ENCODE data around the gene CACNA2D4.

CACNA2D4 gene

GRCh38 chr12:1877169-1877878 lies 41.1 kb downstream of the CACNA2D4 start:
- CTCF ChIA-PET, result no interaction called here

GRCh38 chr12:1876086-1876485 lies 42.4 kb downstream of the CACNA2D4 start:
- ChIA-PET POLR2A (no interaction called here), CTCF (no interaction called here)
- DNase-seq (ENCODE audit: extremely low spot score), result no peak
- no peak for TF ChIP-seq SP1 (IDR thresholded peaks at IDR 0.05)
- no peak for TF ChIP-seq L3MBTL2 (conservative IDR thresholded peaks at IDR 0.05)
- TF ChIP-seq ZNF384 (IDR thresholded peaks at IDR 0.05), result no peak
- TF ChIP-seq FOXA1 (IDR thresholded peaks at IDR 0.05), result no peak
- TF ChIP-seq FOXM1 (IDR thresholded peaks at IDR 0.05; ENCODE audit: borderline replicate concordance), result no peak
- no peak for TF ChIP-seq LEF1 (IDR thresholded peaks at IDR 0.05; ENCODE audit: borderline replicate concordance)
- no peak for TF ChIP-seq CTBP1 (IDR thresholded peaks at IDR 0.05; ENCODE audit: borderline replicate concordance)
- TF ChIP-seq SUZ12 (IDR thresholded peaks at IDR 0.05), result no peak
- TF ChIP-seq HDGF (IDR thresholded peaks at IDR 0.05; ENCODE audit: borderline replicate concordance), result no peak
- no peak for TF ChIP-seq ARNT (IDR thresholded peaks at IDR 0.05)
- no peak for TF ChIP-seq ELF4 (IDR thresholded peaks at IDR 0.05)
- TF ChIP-seq FOXK2 (IDR thresholded peaks at IDR 0.05), result no peak
- TF ChIP-seq BHLHE40 (IDR thresholded peaks at IDR 0.05; ENCODE audit: borderline replicate concordance), result no peak
- TF ChIP-seq NFRKB (IDR thresholded peaks at IDR 0.05), result no peak
- no peak for TF ChIP-seq PKNOX1 (IDR thresholded peaks at IDR 0.05)
- no peak for TF ChIP-seq TARDBP (IDR thresholded peaks at IDR 0.05)

More at GRCh38 chr12:1877169-1877878, 41.1 kb downstream of the CACNA2D4 start:
- no peak for DNase-seq (ENCODE audit: extremely low spot score)
- POLR2A ChIA-PET, result no interaction called here
- TF ChIP-seq FOXM1 (IDR thresholded peaks at IDR 0.05; ENCODE audit: borderline replicate concordance) (no peak), BHLHE40 (IDR thresholded peaks at IDR 0.05; ENCODE audit: borderline replicate concordance) (no peak), ZNF384 (IDR thresholded peaks at IDR 0.05) (no peak), CTBP1 (IDR thresholded peaks at IDR 0.05; ENCODE audit: borderline replicate concordance) (no peak), SP1 (IDR thresholded peaks at IDR 0.05) (no peak), ARNT (IDR thresholded peaks at IDR 0.05) (no peak), ELF4 (IDR thresholded peaks at IDR 0.05) (no peak), HDGF (IDR thresholded peaks at IDR 0.05; ENCODE audit: borderline replicate concordance) (no peak), FOXK2 (IDR thresholded peaks at IDR 0.05) (no peak), LEF1 (IDR thresholded peaks at IDR 0.05; ENCODE audit: borderline replicate concordance) (no peak), FOXA1 (IDR thresholded peaks at IDR 0.05) (no peak), L3MBTL2 (conservative IDR thresholded peaks at IDR 0.05) (no peak), NFRKB (IDR thresholded peaks at IDR 0.05) (no peak), PKNOX1 (IDR thresholded peaks at IDR 0.05) (no peak), TARDBP (IDR thresholded peaks at IDR 0.05) (no peak), SUZ12 (IDR thresholded peaks at IDR 0.05) (no peak)

GRCh38 chr12:1875608-1876007 lies 42.8 kb downstream of the CACNA2D4 start:
- TF ChIP-seq FOXM1 (IDR thresholded peaks at IDR 0.05; ENCODE audit: borderline replicate concordance) (no peak), TARDBP (IDR thresholded peaks at IDR 0.05) (no peak), FOXK2 (IDR thresholded peaks at IDR 0.05) (no peak), BHLHE40 (IDR thresholded peaks at IDR 0.05; ENCODE audit: borderline replicate concordance) (no peak), L3MBTL2 (conservative IDR thresholded peaks at IDR 0.05) (no peak), LEF1 (IDR thresholded peaks at IDR 0.05; ENCODE audit: borderline replicate concordance) (no peak), PKNOX1 (IDR thresholded peaks at IDR 0.05) (no peak), FOXA1 (IDR thresholded peaks at IDR 0.05) (no peak), ZNF384 (IDR thresholded peaks at IDR 0.05) (no peak), SUZ12 (IDR thresholded peaks at IDR 0.05) (no peak), CTBP1 (IDR thresholded peaks at IDR 0.05; ENCODE audit: borderline replicate concordance) (no peak), ELF4 (IDR thresholded peaks at IDR 0.05) (no peak), ARNT (IDR thresholded peaks at IDR 0.05) (no peak), SP1 (IDR thresholded peaks at IDR 0.05) (no peak), NFRKB (IDR thresholded peaks at IDR 0.05) (no peak), HDGF (IDR thresholded peaks at IDR 0.05; ENCODE audit: borderline replicate concordance) (no peak)
- DNase-seq (ENCODE audit: extremely low spot score), result no peak
- ChIA-PET POLR2A (interaction anchor here (1.2 kb wide), 1 partner anchor 13 kb away, joined by 3 read pairs; no protein-coding TSS in a partner anchor), CTCF (interaction anchor here (0.7 to 0.9 kb wide), 2 partner anchors 59 to 65 kb away, joined by 3 read pairs; no protein-coding TSS in a partner anchor)

GRCh38 chr12:1873531-1874510 lies 44.6 kb downstream of the CACNA2D4 start:
- no peak for TF ChIP-seq SP1 (IDR thresholded peaks at IDR 0.05)
- TF ChIP-seq CTBP1 (IDR thresholded peaks at IDR 0.05; ENCODE audit: borderline replicate concordance), result no peak
- no peak for TF ChIP-seq LEF1 (IDR thresholded peaks at IDR 0.05; ENCODE audit: borderline replicate concordance)
- TF ChIP-seq L3MBTL2 (conservative IDR thresholded peaks at IDR 0.05), result no peak
- no peak for TF ChIP-seq ZNF384 (IDR thresholded peaks at IDR 0.05)
- no peak for TF ChIP-seq TARDBP (IDR thresholded peaks at IDR 0.05)
- TF ChIP-seq FOXM1 (IDR thresholded peaks at IDR 0.05; ENCODE audit: borderline replicate concordance), result no peak
- no peak for TF ChIP-seq HDGF (IDR thresholded peaks at IDR 0.05; ENCODE audit: borderline replicate concordance)
- no peak for TF ChIP-seq FOXK2 (IDR thresholded peaks at IDR 0.05)
- no peak for TF ChIP-seq PKNOX1 (IDR thresholded peaks at IDR 0.05)
- TF ChIP-seq NFRKB (IDR thresholded peaks at IDR 0.05), result no peak
- TF ChIP-seq BHLHE40 (IDR thresholded peaks at IDR 0.05; ENCODE audit: borderline replicate concordance), result no peak
- no peak for TF ChIP-seq ARNT (IDR thresholded peaks at IDR 0.05)
- no peak for TF ChIP-seq ELF4 (IDR thresholded peaks at IDR 0.05)
- no peak for TF ChIP-seq FOXA1 (IDR thresholded peaks at IDR 0.05)
- ChIA-PET POLR2A (interaction anchor here (1.2 kb wide), 1 partner anchor 11 kb away, joined by 3 read pairs; no protein-coding TSS in a partner anchor), CTCF (interaction anchor here (1.1 kb wide), 1 partner anchor 51 kb away, joined by 3 read pairs; no protein-coding TSS in a partner anchor)
- no peak for DNase-seq (ENCODE audit: extremely low spot score)

Measured in HEK293T (cell line).